ENCODE results near the gene CDK5RAP2. TPM values are rescaled to one million over a fixed set of nuclear protein-coding genes. Genes with fewer than 3 reads are reported as not detected.
"Not testable (repeated sequence)": the region's sequence is repeated elsewhere in the genome, so short reads cannot be mapped to it uniquely, and the experiment has no call there.

The CDK5RAP2 gene
- total RNA-seq, 1 donor from 2014 or later: 63.6 TPM

- H3K4me3 ChIP-seq: no peak overlapping the region
- peaks cover 81% of the 10 kb centered on the region for H3K36me3 ChIP-seq
- H3K27me3 ChIP-seq (ENCODE audit: low read depth): no peaks in the 10 kb centered on the region
- intact Hi-C loops (cut with micrococcal nuclease): no loop called here
- peak; percentile 58 for TF ChIP-seq CTCF (IDR thresholded peaks at IDR 0.05; ENCODE audit: borderline replicate concordance)
- no peaks in the 10 kb centered on the region for H3K9me3 ChIP-seq (replicated peaks)
- peaks cover 33% of the 10 kb centered on the region for H3K4me1 ChIP-seq
- no peak for DNase-seq
- H3K27ac ChIP-seq (replicated peaks): peak overlapping the region; percentile 70
These were observed 48.2 kb downstream of the CDK5RAP2 start for GRCh38 chr9:120531683-120532300.

- H3K4me3 ChIP-seq; H3K27ac ChIP-seq (replicated peaks); intact Hi-C loops (cut with micrococcal nuclease); DNase-seq; H3K27me3 ChIP-seq (ENCODE audit: low read depth); H3K9me3 ChIP-seq (replicated peaks): not testable (repeated sequence)
- peaks cover 37% of the 10 kb centered on the region for H3K4me1 ChIP-seq
- H3K36me3 ChIP-seq: peaks cover 81% of the 10 kb centered on the region
These were observed 49.6 kb downstream of the CDK5RAP2 start for GRCh38 chr9:120530220-120530832.

GRCh38 chr9:120528829-120529228 is 51.1 kb downstream of the CDK5RAP2 start:
- peaks cover 81% of the 10 kb centered on the region for H3K36me3 ChIP-seq

GRCh38 chr9:120528327-120528726 is 51.6 kb downstream of the CDK5RAP2 start:
- no peaks in the 10 kb centered on the region for H3K27me3 ChIP-seq (ENCODE audit: low read depth)

More at GRCh38 chr9:120528829-120529228, 51.1 kb downstream of the CDK5RAP2 start:
- Histone ChIP-seq H3K27me3 (ENCODE audit: low read depth) (no peaks in the 10 kb centered on the region), H3K9me3 (replicated peaks) (no peaks in the 10 kb centered on the region), H3K27ac (replicated peaks) (no peak overlapping the region), H3K4me3 (no peak overlapping the region), H3K4me1 (peaks cover 42% of the 10 kb centered on the region)
- DNase-seq: no peak
- intact Hi-C loops (cut with micrococcal nuclease): no loop called here
- no peak for TF ChIP-seq CTCF (IDR thresholded peaks at IDR 0.05; ENCODE audit: borderline replicate concordance)

GRCh38 chr9:120526534-120526933 is 53.4 kb downstream of the CDK5RAP2 start:
- peaks cover 86% of the 10 kb centered on the region for H3K36me3 ChIP-seq
- no peak overlapping the region for H3K4me3 ChIP-seq
- H3K27ac ChIP-seq (replicated peaks): no peak overlapping the region
- H3K9me3 ChIP-seq (replicated peaks): no peaks in the 10 kb centered on the region
- no peaks in the 10 kb centered on the region for H3K27me3 ChIP-seq (ENCODE audit: low read depth)
- no peak for DNase-seq
- peaks cover 36% of the 10 kb centered on the region for H3K4me1 ChIP-seq
- intact Hi-C loops (cut with micrococcal nuclease): no loop called here
- no peak for TF ChIP-seq CTCF (IDR thresholded peaks at IDR 0.05; ENCODE audit: borderline replicate concordance)

More at GRCh38 chr9:120528327-120528726, 51.6 kb downstream of the CDK5RAP2 start:
- H3K9me3 ChIP-seq (replicated peaks): no peaks in the 10 kb centered on the region
- intact Hi-C loops (cut with micrococcal nuclease): no loop called here
- H3K36me3 ChIP-seq: peaks cover 83% of the 10 kb centered on the region
- no peak for DNase-seq
- H3K4me3 ChIP-seq: no peak overlapping the region
- no peak overlapping the region for H3K27ac ChIP-seq (replicated peaks)
- no peak for TF ChIP-seq CTCF (IDR thresholded peaks at IDR 0.05; ENCODE audit: borderline replicate concordance)
- H3K4me1 ChIP-seq: peaks cover 44% of the 10 kb centered on the region

GRCh38 chr9:120524863-120525262 is 55.1 kb downstream of the CDK5RAP2 start:
- peaks cover 82% of the 10 kb centered on the region for H3K36me3 ChIP-seq
- no peak for DNase-seq
- no peaks in the 10 kb centered on the region for H3K9me3 ChIP-seq (replicated peaks)
- intact Hi-C loops (cut with micrococcal nuclease): no loop called here
- TF ChIP-seq CTCF (IDR thresholded peaks at IDR 0.05; ENCODE audit: borderline replicate concordance): no peak
- peaks cover 36% of the 10 kb centered on the region for H3K4me1 ChIP-seq
- H3K4me3 ChIP-seq: no peak overlapping the region
- H3K27me3 ChIP-seq (ENCODE audit: low read depth): no peaks in the 10 kb centered on the region
- H3K27ac ChIP-seq (replicated peaks): no peak overlapping the region
